GM15510 (cell line): Measurements from ENCODE around the gene TBCA.

Source experiments
- POLR2A ChIP-seq: IDR thresholded peaks from 3 replicates; pipeline ENCODE4 v1.6.1; 2011; ENCODE audit warnings: borderline replicate concordance; ENCODE audit not compliant: insufficient read length; ENCODE audit errors: extremely low read depth

The TBCA gene

GRCh38 chr5:77643654-77644370 is 132.3 kb downstream of the TBCA start:
- no peak for TF ChIP-seq POLR2A

GRCh38 chr5:77642738-77643653 is 133.1 kb downstream of the TBCA start:
- no peak for TF ChIP-seq POLR2A

- no peak for TF ChIP-seq POLR2A
Measured at GRCh38 chr5:77641963-77642737, 134.0 kb downstream of the TBCA start.

GRCh38 chr5:77641397-77641943 is 134.7 kb downstream of the TBCA start:
- TF ChIP-seq POLR2A: no peak
